ENCODE data around the gene SH3BP5L. TPM values are rescaled to one million over a fixed set of nuclear protein-coding genes. Genes with fewer than 3 reads are reported as not detected.

SH3BP5L gene
- total and polyA plus RNA-seq, 2 of the 13 experiments (the other 11 are each of a cell fraction or from before 2014, with no cell fraction given): 10.3 to 14.9 TPM

- TF ChIP-seq ERF (CRISPR knock-in tag; IDR thresholded peaks at IDR 0.05) (no peak; the same call in 1 of the 2 replicates), ZBTB4 (CRISPR knock-in tag; IDR thresholded peaks at IDR 0.05; ENCODE audit: borderline replicate concordance) (no peak; the same call in 1 of the 2 replicates), ZNF737 (CRISPR knock-in tag; IDR thresholded peaks at IDR 0.05; ENCODE audit: borderline replicate concordance) (no peak), ZNF430 (CRISPR knock-in tag; IDR thresholded peaks at IDR 0.05) (no peak), HNF1B (CRISPR knock-in tag; IDR thresholded peaks at IDR 0.05) (no peak), AKNA (CRISPR knock-in tag; IDR thresholded peaks at IDR 0.05; ENCODE audit: borderline replicate concordance) (no peak), RBM39 (IDR thresholded peaks at IDR 0.05; ENCODE audit: low read depth, low read length, poor library complexity, severe bottlenecking) (no peak), REPIN1 (CRISPR knock-in tag; IDR thresholded peaks at IDR 0.05; ENCODE audit: borderline replicate concordance, low read depth) (0 out of 2 replicates have a peak, but pooled peaks have one; percentile 25), CREB1 (IDR thresholded peaks at IDR 0.05) (peak; percentile 95), CREB1 (CRISPR knock-in tag; IDR thresholded peaks at IDR 0.05) (peak; percentile 95), TEF (CRISPR knock-in tag; IDR thresholded peaks at IDR 0.05) (no peak), KLF13 (CRISPR knock-in tag; IDR thresholded peaks at IDR 0.05) (no peak), ZNF256 (CRISPR knock-in tag; conservative IDR thresholded peaks at IDR 0.05) (no peak; the same call in 1 of the 2 replicates), AFF4 (CRISPR knock-in tag; IDR thresholded peaks at IDR 0.05) (no peak)
Measured at GRCh38 chr1:248873993-248874533, 48.3 kb upstream of the SH3BP5L start (continued).
